ENCODE data around the gene LECT2.

LECT2 gene

DNA sequence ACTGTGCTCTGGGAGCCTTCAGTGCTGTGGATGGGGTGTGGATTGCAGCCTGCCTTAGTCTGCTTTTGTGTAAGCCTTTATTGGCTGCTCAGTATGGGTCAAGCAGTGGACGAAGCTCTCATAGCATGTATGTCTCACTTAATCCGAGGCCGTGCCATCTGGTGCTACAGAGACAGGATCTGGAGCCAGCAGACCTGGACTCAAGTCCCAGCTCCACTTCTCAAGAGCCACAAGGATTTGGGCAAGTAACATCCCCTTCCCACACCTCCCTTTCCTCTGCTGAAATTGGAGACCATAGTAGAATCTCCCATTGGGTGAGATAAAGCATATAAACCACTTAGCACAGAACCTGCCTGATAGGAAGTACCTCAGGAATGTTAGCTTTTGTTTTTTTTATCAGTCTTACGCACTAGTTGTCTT is 23.4 kb upstream of the LECT2 start:
- no peak for DNase-seq (ENCODE audit: low spot score)

DNA sequence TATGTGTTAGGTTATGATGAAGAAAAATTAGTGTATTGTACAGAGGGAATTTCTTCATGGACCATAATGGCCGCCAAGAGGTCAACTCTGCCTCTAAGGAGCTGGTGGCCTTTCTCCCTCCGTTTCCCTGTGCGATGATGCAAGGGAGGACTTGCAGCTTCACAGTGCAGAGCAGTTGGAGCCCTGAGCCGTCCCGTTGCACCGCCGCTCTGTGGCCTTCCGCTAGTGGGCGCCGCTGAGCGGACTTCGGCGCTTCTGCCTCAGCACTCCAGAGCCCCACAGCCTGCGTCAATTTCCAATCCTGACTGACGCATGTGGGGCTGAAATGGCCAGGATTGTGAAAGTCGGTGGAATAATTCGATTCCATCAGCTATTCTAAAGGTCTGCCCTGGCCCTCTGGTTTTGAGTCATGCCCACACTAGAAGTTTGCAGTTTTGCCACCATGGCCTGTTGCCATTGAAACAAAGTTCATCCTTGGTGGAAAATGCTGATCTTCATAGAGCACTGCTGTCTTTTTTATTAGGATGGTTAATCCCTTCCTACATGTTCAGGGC is 22.7 kb upstream of the LECT2 start:
- peak; percentile 38 for DNase-seq (ENCODE audit: low spot score)

DNA sequence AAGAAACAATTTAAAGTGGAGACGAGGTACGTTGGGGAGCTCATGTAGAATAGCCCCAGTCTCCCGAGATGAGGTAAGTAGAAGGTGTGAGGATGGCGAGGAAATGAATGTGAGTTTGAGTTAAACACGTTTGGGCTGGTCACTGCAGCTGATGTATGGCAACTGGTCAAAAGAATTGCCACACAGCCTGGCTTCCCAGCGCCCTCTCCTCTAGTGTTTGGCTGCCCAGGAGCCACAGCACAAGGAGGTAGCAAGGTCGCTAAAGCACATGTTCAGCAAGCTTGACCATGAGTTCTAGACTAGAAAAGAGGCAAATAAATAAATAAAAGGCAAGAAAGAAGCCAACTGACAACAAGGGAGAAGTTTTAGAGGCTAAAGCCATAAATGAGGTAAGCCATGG is 21.4 kb upstream of the LECT2 start:
- no peak for DNase-seq (ENCODE audit: low spot score)

DNA sequence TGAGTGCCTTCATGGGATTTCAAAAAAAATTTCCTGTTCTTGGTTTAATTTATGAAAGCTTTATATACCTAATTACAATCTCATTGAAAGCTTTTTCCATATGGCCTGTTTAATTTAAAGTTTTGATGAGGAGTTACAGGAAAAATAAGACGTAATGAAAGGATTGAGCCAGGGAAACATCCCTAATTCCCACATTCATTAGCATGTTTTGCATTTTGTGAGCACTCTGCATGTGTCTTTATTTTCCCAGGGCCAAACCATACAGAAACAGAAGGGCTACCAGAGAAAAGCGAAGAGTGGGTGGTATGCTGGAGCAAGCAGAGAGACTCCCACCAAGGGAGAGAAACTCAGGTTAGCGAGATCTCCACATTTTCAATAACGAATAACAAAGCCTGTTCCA is 20.3 kb upstream of the LECT2 start:
- DNase-seq (ENCODE audit: low spot score), result no peak

DNA sequence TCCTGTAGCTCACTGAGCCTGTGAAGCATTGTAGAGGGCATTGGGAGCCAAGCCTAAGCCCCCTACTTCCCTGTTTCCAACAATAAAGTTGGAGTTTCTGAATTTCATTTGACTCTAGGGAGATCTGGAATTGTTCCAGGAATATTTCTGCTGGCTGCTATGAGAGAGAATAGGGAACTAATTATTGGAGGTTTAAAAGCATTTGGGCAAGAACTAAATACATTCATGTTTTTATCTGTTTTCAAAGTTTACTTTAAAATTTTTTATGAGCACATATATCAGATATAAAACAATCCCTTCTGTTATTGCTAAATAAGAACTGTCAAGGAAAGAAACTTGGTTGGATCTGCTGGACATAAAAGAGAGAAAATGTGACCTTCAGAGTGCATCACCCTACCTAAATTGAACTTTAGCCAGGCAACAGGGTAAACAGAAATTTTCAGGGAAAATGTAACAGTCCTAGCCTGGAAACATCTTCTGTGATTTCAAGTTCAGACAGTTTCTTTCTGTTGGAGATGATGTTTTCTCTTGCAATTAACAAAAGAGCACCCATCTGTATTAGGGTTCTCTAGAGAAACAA is 19.3 kb upstream of the LECT2 start:
- no peak for DNase-seq (ENCODE audit: low spot score)

DNA sequence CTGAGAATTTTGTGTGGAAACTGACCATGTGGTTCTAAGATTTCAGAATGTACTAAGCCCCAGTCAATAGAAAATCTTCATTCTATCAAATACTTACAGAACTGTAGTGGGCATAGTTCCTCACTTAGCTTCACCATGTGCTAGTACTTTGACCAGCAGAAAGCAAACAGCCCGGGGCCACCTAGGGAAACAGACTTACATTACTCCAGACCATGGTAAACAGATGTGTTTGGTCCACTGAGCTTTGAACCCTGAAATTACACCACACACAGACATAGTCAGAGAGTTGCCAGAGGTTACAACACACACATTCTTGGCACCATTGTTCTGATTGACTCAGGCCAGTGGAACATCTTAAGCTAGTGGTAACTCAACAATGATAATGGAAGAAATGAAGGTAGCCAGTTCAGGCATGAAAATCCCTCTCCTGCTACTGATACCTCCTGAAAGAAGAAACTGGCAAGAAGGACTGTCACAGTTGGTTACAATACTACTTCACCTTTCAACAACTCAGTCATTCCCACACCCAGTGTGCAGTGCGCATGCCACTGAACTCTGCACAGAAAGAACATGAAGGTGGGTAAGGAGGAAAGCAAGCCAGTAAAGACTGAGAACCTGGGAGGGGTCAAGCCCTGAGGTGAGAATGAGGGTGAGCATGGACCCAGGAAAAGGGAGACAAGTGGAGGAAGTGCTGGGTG is 18.7 kb upstream of the LECT2 start:
- no peak for DNase-seq (ENCODE audit: low spot score)

DNA sequence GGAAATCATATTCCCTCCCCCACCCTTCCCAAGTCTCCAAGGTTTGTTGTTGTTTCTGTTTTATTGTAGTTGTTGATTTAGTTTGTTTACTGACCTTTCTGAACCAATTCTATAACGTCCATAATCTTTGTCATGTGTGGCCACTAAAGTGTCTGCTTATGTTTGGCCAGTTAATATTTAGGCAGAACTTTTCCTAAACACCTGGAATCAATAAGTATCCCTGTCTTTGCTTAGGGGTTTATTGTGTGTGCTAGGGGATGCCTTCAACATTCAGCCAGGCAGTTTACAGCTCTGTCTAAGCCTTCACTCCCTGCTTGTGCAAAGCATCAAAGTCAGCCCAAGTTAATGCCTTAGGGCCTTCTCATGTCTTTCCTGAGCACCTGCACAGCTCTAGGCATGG is 16.9 kb upstream of the LECT2 start:
- DNase-seq (ENCODE audit: low spot score), result no peak

DNA sequence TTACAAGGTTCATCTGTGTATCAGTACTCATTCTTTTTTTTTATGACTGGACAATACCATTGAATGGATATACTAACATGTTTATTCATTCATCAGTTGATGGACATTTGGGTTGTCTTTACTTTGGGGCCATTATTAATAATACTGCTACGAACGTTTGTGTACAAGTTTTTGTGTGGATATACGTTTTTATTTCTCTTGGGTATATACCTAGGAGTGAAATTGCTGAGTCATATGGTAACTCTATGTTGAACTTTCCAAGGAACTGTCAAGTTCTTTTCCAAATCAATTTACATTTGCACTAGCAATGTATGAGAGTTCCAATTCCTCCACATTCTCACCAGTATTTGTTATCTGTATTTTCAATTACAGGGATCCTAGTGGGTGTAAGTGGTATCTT is 12.0 kb upstream of the LECT2 start:
- no peak for DNase-seq (ENCODE audit: low spot score)

DNA sequence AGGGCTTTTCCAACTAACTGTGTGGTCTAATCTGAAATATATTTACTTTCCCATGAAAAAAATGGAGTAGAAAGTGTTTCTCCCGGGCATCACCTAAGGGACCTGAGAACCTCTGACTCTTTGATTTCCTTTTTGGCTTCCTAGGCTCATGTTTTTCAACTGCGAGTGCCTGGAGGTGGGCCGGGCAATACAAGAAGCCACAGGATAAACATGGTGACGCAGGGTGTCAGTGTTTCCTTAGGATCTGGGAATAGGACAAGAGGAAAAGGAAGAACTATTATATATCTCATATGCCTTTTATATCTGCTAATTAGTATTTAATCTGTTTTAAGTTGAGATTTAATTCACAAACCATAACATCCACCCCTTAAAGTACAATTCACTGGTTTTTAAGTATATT is 11.4 kb upstream of the LECT2 start:
- no peak for DNase-seq (ENCODE audit: low spot score)

DNA sequence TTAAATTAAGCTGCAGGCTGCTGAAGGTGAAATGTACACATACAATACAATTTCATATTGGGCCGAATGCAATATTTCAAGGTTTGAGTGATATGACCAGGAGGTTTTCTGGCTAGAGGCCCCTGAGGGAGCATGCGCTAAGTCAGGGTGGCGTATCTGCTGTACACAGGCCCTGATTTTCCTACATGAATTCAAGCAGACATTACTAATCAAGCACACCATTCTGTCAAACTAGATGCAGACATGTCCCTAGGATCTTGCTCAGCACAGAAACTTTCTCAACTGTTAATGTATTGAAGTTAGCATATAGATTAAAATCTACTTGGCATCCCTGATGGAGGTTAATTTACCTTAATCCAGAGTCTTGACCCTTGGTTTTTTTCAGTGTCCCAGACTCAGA is 10.7 kb upstream of the LECT2 start:
- no peak for DNase-seq (ENCODE audit: low spot score)

DNA sequence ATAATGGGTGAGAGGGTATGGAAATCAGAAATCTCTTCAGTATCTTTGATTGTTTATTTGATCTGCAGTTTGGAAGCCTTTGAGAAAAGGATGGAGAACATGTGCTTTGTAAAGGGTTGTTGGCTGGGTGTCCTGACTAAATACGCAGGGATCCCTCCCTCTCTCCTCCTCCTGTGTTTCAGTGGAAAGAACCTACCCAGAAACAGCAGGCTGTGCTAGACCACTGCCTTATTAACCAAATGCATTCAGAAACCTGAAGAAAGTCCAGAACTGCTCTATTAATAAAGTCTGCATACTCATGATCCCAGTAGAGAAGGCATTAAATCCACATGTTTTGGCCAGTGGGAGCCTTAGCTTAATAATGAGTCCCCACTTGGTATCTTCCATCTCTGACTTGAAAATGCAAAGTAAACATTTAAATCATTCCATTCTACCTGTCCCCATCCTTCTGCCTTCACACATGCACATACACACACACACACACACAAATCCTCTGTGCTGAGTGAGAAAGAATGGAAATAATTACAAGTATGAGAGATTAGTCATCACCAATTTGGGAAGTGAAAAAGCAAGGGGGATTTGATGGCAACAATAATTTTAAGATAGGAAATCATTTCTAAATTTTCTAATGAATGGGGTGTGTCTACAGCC is 10.0 kb upstream of the LECT2 start:
- no peak for DNase-seq (ENCODE audit: low spot score)

DNA sequence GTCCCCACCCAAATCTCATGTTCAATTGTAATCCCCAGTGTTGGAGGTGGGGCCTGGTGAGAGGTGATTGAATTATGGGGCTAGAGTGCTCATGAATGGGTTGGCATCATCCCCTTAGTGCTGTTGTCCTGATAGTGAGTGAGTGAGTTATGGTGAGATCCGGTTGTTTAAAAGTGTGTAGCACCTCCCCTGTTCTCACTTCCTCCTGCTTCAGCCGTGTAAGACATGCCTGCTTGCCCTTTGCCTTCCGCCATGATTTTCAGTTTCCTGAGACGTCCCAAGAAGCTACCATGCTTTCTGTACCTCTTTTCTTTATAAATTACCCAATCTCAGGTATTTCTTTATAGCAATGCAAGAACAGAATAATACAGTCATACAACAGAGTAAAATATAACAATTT is 742 bp upstream of the LECT2 start:
- DNase-seq (ENCODE audit: low spot score), result no peak

DNA sequence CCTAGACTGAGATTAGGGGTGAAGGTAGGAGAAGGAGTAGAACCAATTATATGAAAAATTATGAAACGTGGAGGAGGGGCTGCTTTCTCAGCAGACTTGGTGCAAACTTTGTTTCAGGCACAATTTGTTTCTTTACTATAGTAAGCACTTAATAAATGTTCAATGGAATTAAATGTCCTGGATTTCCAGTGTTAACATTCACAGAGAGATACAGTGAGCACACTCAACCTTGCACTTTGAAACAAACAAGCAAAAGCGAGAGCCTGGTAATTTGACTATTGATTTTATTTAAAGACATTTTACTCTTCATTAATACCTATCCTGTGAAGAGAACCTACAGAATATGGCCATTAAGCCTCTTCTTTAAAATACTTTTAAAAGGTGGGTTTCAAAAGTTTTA is 933 bp downstream of the LECT2 start:
- no peak for DNase-seq (ENCODE audit: low spot score)

DNA sequence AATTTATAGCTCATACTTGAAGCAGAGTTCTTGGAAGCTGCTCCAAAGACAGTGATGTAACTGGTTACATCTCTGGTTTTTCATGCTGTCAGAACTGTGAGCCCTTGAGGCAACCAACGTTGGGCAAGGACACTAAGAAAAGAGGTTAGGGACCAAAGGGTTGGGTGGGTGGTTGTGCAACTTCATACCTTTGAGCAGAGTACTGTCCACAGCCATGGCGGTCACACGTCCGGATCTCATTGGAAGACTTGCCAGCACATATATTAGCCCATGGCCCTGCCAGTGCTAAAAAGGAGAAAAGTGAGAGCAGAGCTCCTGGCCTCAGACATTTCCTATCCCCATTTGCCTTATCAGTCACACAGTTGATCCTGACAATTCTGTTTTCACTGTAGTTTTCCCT is 2.1 kb downstream of the LECT2 start:
- no peak for DNase-seq (ENCODE audit: low spot score)

DNA sequence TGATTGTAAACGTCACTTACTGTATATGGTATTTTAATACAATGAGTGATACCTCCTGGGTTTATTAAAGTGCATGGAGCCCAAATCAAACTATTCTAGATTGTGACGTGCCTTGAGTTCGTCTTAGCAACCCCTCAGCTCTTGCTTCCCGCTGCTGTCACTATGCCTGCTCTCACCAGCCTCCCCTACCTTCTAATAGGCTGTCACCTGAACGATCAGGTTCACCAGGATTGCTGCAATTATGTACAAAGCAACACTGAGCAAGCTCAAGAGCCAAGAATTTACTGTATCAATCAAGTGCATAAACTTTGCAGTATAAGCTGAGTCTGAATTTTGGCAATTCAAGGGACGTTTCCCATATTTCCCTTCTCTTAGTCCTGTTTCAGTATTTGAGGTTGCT is 3.0 kb downstream of the LECT2 start:
- DNase-seq (ENCODE audit: low spot score), result no peak

DNA sequence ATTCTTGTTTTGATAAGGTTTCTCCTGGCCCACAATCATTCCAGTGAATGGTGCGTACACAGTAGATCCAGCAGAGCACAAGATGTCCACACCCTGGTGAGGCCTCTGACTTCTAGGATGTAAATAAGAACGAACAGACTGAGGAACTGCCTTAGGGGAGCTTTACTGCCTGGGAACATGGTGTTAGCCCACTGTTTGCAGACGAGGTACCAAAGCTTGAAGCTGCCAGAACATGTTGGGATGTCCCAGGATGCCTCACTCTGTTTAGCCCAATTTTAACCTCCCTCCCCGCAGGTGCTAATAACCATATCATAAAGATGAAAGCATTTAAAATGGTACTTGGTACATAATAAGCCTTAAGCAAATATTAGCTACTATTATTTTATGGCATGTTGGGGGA is 3.5 kb downstream of the LECT2 start:
- DNase-seq (ENCODE audit: low spot score), result no peak

DNA sequence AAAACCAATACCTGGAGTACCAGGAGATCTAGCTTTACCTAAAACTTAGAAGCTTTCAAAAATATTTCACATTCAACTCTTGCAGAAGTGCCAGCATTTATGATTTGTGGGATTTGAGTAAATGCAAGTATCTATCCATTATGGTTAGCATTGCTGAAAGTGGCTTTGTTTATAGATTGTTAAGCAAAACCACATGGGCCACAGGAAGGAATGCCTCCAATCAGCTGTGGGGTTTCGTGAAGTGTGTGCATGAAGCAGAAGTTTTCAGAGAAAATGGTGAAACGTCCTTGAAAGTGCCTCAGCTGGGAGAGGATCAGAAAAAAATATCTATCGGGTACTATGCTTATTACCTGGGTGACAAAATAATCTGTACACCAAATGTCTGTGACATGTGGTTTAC is 4.2 kb downstream of the LECT2 start:
- DNase-seq (ENCODE audit: low spot score), result no peak

DNA sequence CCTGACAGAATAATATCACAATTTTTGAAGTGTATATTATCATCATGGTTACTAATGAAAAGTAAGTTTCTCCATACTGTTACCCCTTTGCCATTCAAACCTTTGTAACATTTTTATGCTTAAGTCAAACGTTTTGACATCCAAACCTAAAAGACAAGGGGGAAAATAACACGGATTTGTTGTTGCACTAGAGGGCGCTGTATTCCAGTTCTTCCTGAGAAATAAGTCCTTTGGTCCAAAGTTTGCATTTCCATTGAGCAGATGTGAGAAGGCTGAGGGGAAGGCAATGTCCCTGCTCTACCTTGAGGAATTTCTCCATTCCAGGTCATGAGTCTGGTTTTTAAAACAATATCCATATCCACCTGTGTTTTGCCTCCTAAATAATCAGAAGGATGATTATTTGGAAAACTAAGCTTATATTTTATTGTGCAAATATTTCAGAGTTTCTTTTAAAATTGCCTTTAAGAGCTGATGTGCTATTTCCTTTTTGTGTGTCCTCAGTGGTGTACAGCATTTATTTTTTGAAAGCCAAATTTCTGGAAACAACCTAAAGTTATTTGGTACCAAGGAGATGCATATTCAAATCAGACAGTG is 9.7 kb downstream of the LECT2 start:
- peak; percentile 85 for DNase-seq (ENCODE audit: low spot score)

DNA sequence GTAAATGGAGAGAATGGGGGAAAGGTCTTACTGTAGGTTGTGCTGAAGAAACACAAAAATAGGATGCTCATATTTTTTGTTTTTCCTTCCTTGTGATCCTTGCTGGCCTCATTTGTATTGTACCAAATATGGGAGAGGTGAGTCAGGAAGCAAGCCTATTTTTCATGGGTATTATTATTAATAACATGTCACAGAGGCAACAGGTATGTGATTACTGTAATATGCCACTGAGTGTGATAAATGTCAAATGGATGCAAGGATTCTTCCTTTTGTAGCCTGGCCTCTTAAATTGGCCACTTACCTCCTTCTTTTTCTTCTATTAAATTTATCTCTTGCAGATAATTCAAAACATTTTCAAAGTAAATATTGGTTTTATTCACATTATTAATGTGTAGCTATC is 10.2 kb downstream of the LECT2 start:
- no peak for DNase-seq (ENCODE audit: low spot score)

DNA sequence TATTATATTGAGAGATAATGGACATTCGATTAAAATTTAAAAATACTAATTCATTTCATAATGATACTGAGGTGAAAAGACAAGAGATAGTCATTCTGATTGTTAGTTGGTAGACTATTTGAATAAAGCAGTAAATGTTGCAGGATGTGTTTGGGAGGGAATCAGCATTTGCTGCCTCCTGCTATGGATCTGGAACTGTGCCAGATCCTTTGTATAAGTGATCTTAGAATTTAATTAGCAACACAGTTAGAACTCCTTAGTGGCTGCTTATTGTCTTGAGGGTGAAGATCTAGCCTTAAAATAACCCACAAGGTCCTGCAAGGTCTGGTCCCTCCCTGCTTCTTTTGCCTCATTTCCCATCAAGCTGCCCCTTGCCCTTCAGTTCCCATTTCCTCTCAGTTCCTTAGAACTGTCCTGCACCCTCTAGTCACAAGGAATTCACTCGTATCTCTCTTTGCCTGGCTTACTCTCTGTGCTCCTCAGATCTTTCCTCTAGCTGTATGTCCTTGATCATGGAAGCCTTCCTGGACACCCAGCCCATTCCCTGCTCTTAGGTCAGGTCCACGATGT is 12.5 kb downstream of the LECT2 start:
- no peak for DNase-seq (ENCODE audit: low spot score)

DNA sequence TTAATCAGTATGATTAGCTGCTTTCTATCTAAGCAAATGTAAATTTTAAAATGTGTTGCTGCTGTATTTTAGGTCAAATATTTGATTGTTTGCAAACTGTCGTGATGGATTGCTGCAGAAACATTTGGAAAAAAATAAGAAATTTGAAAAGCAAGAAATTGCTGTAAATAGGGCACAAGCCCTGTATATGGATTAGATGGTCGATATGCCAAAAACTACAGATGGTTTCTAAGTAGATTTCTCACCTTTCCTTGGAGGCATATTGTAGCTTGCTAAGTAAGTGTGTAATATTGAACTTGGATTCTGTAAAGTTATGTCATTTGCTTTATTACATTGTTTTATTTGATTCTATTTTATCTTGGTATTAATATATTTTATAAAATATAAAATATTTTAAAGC is 13.1 kb downstream of the LECT2 start:
- no peak for DNase-seq (ENCODE audit: low spot score)

DNA sequence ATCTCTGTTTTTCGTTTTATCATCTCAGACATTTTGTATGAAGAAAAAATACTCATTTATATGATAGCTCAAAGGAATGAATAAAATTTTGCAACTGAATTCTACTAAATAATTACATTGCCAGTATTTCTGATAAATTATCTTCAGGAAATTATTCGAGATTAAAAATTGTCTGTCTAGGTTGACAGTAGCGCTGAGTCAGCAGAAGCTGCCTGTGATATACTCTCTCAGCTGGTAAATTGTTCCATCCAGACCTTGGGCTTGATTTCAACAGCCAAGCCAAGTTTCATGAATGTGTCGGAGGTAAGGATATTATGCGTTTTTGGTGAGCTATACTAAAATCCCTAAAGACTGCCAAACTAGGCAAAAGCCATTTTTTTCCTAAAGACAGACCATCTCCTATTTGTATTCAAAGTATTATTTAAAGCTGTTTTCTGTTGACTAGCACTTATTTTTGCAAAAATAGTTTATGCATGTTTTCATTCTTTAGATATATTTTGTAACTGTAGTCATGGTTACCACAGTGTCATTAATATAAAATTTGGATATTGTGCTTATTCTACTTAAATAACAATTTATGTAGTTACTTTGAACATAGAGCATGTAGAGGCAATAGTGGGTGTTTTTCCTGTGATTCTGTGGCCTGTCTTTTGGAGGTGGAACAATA is 17.4 kb downstream of the LECT2 start:
- no peak for DNase-seq (ENCODE audit: low spot score)

Measured in Ammon's horn (tissue), 1 donor.